ENCODE results near the gene SNCAIP.

GRCh38 chr5:122354293-122354692, 42.3 kb downstream of the SNCAIP start:
- TF ChIP-seq, protein P1, sequence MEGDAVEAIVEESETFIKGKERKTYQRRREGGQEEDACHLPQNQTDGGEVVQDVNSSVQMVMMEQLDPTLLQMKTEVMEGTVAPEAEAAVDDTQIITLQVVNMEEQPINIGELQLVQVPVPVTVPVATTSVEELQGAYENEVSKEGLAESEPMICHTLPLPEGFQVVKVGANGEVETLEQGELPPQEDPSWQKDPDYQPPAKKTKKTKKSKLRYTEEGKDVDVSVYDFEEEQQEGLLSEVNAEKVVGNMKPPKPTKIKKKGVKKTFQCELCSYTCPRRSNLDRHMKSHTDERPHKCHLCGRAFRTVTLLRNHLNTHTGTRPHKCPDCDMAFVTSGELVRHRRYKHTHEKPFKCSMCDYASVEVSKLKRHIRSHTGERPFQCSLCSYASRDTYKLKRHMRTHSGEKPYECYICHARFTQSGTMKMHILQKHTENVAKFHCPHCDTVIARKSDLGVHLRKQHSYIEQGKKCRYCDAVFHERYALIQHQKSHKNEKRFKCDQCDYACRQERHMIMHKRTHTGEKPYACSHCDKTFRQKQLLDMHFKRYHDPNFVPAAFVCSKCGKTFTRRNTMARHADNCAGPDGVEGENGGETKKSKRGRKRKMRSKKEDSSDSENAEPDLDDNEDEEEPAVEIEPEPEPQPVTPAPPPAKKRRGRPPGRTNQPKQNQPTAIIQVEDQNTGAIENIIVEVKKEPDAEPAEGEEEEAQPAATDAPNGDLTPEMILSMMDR (conservative IDR thresholded peaks at IDR 0.05 in 1 of 2, IDR thresholded peaks at IDR 0.05 in 1 of 2; ENCODE audit: extremely low read depth in 1 of 2, insufficient read depth in 1 of 2, low read depth in 1 of 2, low read length in 2 of 2), result no peak
- no peak for TF ChIP-seq EZH2 (IDR thresholded peaks at IDR 0.05; ENCODE audit: borderline replicate concordance, low read length)

Data from mammary epithelial cell (primary cell).